Measurements from ENCODE around the gene TMEM254.
"Not testable (repeated sequence)": the region's sequence is repeated elsewhere in the genome, so short reads cannot be mapped to it uniquely, and the experiment has no call there.

Gene TMEM254, protein sequence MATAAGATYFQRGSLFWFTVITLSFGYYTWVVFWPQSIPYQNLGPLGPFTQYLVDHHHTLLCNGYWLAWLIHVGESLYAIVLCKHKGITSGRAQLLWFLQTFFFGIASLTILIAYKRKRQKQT

DNA sequence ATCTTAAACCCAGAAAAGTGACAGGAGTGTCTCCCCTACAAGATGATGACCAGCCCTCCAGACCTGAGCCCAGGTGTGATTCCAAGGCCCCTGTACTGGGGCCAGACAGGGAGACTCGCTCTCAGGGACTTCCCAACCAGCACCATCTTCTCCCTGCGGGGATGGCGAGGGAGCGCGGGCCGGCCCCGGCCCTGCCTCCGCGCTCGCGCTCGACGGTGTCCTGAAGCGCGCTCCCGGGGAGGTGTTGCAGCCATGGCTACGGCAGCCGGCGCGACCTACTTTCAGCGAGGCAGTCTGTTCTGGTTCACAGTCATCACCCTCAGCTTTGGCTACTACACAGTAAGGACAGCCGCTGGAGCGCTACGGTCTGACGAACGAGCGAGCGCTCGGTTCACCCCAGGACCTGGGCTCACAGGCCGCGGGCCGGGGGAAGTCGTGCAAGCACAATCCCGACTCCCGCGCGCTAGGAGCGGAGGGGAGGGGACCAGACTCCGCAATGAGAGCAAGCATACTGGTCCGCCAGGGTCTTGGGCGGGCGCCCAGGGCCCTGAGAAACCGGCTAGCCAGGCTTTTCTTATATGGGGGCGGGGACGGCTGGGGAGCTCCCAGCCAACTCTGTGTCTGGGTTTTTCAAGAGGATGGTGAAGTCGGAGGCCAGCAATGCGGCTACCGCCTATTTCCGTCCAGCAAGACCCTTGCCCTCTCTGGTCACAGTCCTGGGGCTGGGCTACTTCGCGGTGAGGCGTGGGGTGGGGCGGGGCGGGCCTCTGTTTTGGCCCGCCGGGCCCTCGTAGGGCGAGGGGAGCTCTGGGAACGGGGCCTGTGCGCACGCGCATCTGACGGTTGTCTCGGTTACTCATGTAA is at the start of gene TMEM254:
TMEM254 (plus strand) TSS at position 218 of the 864 bp plus-strand sequence; CDS start at position 253, 35 bp downstream.
- DNase-seq (ENCODE audit: low spot score) = peak; percentile 66

DNA sequence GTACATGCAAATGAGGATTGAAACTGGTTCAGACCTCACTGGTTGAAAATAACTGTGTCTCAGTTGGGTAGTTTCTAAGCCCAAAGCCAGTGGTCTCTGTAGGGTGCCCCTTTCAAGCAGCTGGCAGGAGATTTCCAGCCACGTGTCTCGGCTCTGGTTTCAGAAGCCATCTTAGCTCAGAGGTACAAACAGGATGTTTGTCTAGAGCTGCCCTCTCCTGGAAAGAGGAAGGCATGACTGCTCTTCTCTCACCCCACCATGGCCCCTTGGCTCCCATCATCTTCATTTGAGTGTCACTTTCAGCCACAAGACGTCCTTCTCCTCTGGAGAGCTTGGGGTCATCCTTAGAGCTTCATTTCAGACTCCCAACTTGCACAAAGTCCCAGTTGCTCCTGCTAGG is 49.3 kb upstream of the TMEM254 start:
- not testable (repeated sequence) for DNase-seq (ENCODE audit: low spot score)

- not testable (repeated sequence) for DNase-seq (ENCODE audit: low spot score)
Measured at GRCh38 chr10:80029865-80030264, 48.6 kb upstream of the TMEM254 start.

- DNase-seq (ENCODE audit: low spot score) = no peak
Measured at GRCh38 chr10:80032503-80032902, 46.0 kb upstream of the TMEM254 start.

GRCh38 chr10:80034766-80035165 is 43.7 kb upstream of the TMEM254 start:
- not testable (repeated sequence) for DNase-seq (ENCODE audit: low spot score)

GRCh38 chr10:80035430-80035829 is 43.0 kb upstream of the TMEM254 start:
- not testable (repeated sequence) for DNase-seq (ENCODE audit: low spot score)

DNA sequence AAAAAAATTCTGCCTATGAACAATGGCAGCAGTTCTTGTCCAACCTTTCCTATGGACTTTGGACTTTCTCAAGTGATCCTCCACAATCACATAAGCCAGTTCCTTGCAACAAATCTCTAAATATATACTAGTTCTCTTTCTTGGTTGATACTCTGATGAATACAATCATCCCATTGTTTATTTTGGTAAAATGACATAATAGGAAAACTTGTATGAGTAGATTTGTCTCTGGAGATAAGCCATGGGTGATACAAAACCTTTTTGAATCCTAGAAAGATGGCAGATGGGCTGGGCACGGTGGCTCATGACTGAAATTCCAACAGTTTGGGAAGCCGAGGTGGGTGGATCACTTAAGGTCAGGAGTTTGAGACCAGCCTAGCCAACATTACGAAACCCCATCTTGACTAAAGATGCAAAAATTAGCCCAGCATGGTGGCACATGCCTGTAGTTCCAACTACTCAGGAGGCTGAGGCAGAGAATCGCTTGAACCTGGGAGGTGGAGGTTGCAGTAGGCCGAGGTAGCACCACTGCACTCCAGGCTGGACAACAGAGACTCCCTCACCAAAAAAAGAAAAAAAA is 41.5 kb upstream of the TMEM254 start:
- not testable (repeated sequence) for DNase-seq (ENCODE audit: low spot score)

DNA sequence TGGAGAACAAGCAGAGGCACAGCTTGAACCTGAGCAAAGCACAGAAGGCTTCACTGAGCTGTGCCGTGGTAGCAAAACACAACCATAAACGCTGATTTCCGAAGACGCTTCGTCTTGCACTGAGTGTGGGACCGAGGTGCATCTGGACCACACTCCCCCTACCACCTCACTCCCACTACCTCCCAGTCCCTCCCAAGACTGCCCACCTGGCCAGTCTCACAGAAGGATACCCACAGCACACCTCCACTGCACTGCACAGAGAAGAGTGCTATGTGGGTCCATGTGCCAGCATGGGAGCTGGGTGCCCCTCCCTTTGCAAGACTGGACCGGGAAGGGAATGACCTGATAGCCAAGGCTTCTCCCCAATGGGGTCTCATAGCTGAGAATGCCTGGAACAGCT is 40.2 kb upstream of the TMEM254 start:
- not testable (repeated sequence) for DNase-seq (ENCODE audit: low spot score)

DNA sequence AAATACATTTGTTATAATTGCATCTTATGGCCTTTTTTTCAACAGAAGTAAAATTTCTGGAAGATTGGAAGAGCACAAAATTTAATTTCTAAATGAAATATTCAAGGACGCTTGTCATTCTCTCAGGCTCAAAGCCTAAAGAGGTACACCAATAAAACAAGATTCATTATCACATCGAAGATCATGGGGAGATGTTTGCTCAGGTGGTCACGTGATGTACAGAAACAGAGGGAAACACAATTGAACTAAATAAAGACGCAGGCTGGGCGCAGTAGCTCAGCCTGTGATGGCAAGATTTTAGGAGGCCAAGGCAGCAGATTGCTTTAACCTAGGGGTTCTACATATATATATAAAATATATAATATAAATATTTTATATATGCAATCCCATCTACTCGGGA is 37.3 kb upstream of the TMEM254 start:
- DNase-seq (ENCODE audit: low spot score) = no peak

DNA sequence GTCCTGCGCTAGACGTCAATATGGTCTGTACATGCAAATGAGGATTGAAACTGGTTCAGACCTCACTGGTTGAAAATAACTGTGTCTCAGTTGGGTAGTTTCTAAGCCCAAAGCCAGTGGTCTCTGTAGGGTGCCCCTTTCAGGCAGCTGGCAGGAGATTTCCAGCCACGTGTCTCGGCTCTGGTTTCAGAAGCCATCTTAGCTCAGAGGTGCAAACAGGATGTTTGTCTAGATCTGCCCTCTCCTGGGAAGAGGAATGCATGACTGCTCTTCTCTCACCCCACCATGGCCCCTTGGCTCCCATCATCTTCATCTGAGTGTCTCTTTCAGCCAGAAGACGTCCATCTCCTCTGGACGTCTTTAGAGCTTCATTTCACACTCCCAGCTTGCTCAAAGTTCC is 33.5 kb upstream of the TMEM254 start:
- DNase-seq (ENCODE audit: low spot score) = not testable (repeated sequence)

DNA sequence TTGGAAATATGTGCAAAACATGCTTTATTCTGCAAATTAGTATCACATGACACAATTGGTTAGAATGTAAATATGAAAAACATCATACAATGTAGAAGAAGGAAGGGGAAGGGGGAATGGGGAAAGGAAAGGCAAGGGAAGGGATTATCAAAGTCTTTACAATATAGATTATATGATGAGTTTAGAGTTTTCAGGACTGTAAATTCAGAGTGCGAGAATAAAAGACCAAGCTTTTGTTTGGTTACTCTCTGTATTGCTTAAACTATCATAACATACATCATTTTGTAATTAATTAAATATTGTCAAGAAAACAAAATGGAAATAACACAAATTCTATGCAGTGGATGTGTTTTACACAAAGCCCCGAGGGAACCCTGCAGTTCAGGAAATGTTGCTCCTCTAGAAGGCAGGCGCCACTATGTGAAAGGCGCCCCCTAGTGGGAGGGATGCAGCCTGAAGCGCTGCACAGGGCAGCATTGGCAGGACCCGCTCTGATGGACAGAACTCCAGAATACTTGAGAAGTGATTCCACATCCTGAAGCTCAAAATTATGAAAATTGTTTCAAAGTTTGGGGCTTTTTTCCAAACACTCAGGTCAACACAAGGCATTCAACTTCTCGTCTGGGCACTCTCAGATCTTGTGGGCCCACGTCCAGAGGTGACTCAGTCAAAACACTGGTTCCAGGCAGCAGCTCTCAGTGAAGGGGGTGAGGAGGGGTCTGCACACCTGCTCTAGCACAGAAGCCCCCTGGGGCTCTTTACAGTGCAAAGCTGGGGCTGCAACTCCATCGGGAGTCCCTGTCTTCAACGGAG is 31.6 kb upstream of the TMEM254 start:
- peak; percentile 39 for DNase-seq (ENCODE audit: low spot score)

DNA sequence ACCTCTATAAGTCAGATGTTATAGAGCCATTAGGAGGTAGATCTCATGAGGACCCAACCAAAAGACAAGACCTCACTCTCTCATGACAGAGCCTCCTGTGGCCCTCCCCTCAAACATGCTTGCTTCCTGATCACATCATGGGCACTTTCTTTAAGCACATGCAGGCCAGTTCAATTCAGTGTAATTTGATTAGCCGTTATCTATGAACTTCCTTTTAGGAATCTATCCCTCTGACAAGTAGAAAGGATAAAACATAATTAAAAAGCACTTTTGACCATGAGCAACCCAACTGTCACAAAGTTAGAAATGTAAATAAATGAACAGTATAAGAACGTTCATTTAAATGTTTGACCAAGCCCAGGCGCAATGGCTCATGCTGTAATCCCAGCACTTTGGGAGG is 27.7 kb upstream of the TMEM254 start:
- no peak for DNase-seq (ENCODE audit: low spot score)

DNA sequence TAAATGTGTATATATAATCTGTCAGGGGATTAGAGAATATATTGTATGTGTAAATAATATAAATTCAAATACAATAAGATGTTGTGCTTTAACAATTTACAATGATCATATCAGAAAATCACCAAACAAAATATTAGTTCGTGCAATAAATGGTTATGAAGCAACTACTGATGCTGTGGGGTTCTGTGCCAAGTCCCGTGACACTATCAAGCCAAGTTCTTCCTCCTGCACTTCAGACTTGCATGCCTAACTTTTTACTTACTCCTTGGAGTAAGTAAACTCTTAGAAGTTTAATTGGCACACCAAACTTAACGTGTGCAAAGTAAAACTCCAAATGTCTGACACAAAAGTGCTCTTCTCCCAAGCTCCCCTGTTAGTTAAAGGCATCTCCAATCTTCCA is 26.5 kb upstream of the TMEM254 start:
- DNase-seq (ENCODE audit: low spot score) = no peak

DNA sequence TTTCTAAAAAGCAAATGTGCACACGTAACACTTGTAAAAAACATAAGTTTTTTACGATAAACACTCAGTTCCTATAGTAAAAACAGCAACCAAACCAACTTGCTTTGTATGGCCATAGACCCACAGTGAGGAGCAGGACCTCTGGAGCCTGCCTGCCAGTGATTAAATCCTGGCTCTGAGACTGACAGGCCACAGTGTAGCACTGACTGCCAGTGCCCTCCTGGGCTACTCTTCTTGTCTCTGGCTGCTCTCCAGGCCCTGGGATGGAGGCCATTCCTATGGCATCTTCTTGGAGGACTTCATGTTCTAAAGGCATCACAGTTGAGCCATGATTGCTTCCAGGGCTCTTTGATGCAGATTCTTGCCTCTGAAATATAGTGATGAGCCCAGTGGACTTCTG is 22.7 kb upstream of the TMEM254 start:
- no peak for DNase-seq (ENCODE audit: low spot score)

DNA sequence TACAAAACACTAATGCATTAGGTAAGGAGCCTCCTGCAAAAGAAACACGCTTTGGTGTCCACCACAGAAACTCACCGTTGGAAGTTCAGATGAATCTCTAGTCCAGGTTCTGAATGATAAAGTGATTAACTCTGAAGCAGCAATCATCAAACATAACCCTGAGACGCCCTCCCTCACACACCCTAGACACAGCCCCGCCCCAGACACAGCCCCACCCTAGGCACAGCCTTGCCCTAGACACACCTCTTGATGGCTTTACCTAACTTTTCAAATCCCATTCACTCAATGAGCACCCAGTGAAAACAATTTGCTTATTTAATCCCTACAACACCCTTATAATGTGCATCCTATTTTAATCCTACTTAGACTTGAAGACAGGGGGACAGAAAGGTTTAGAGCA is 21.3 kb upstream of the TMEM254 start:
- DNase-seq (ENCODE audit: low spot score) = no peak

- no peak for DNase-seq (ENCODE audit: low spot score)
Measured at GRCh38 chr10:80064120-80064886, 14.2 kb upstream of the TMEM254 start.

- no peak for DNase-seq (ENCODE audit: low spot score)
Measured at GRCh38 chr10:80066809-80067208, 11.7 kb upstream of the TMEM254 start.

- DNase-seq (ENCODE audit: low spot score) = not testable (repeated sequence)
Measured at GRCh38 chr10:80067821-80068220, 10.6 kb upstream of the TMEM254 start.

DNA sequence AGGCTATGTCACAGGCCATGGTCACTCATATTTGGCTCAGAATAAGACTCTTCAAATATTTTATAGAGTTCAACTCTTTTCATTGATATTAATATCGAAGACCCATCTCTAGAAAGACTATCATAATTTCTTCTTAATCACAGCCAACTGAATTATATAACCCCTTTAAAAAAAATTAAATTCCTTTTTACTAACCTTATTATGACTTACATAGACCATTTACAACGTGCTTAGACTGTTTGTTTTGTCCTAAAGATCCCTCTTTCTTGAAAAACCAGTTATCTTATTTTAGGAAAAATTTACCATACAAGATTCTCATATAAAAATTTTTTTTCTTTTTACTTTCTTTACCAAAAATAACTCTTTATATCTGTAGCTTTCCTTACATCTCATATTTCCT is 10.2 kb upstream of the TMEM254 start:
- DNase-seq (ENCODE audit: low spot score) = no peak

DNA sequence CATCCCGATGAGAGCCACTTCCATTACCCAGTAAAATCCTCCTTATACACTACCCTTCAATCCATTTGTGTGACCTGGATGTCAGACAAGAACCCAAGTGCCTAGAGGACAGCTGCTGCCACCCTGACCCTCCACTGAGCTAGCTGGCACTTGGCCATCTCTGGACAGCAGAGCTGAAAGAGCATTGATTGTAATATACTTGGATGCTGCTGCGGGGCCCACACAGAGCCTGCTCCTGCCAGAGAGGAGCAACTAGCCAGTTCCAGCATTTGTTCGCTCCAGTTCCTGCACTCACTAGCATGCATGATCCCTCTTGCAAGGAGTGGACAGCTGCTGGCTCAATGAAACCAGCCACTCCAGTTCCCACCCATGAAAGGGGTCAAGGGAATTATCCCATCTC is 8.4 kb upstream of the TMEM254 start:
- no peak for DNase-seq (ENCODE audit: low spot score)

- DNase-seq (ENCODE audit: low spot score) = no peak
Measured at GRCh38 chr10:80072584-80072983, 5.9 kb upstream of the TMEM254 start.

DNA sequence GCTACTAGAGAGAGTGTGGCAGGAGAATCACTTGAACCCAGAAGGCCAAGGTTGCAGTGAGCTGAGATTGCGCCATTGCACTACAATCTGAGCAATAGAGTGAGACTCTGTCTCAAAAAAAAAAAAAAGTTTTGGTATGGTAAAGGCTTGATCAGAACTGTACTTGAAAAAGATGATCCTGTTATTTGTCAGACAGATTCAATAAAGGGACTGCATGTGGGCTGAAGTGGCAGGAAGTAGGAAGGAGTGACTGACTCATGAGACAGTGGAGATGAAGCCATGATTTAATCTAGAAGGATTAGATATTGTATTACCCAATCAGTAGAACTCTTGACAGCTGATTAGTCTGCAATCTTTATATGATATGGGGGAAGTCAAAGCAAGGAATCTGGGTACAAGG is 2.7 kb upstream of the TMEM254 start:
- DNase-seq (ENCODE audit: low spot score) = no peak

Measured in HuH-7.5 (cell line).